DOHH2 (cell line): Measurements from ENCODE around the gene RABGAP1.
A peak's percentile ranks its signal among the peaks of the same experiment; 100 is the strongest.

Source experiments
- H3F3A ChIP-seq: fragments of 200-600 bp; sonication (generic), shearing (Covaris generic); 2 replicates; pipeline ENCODE4 v1.6.0; 2016; ENCODE audit warnings: antibody characterized with exemption, mild to moderate bottlenecking; ENCODE audit not compliant: control insufficient read depth, insufficient read depth
- H3K27ac ChIP-seq: fragments of 200-600 bp; sonication (generic); 2 replicates; pipeline ENCODE4 v1.5.1; 2014; ENCODE audit warnings: low read depth, mild to moderate bottlenecking, low read length, moderate library complexity
- H3K27me3 ChIP-seq: fragments of 200-600 bp; sonication (generic); 2 replicates; pipeline ENCODE4 v1.6.1; 2014; ENCODE audit warnings: mild to moderate bottlenecking, low read length, mixed read lengths; ENCODE audit not compliant: control insufficient read depth
- H3K36me3 ChIP-seq: fragments of 200-600 bp; sonication (generic); 2 replicates; pipeline ENCODE4 v1.6.1; 2014; ENCODE audit warnings: mild to moderate bottlenecking, low read length, moderate library complexity, mixed read lengths; ENCODE audit not compliant: control insufficient read depth
- H3K4me1 ChIP-seq: fragments of 200-600 bp; sonication (generic); 2 replicates; pipeline ENCODE4 v1.6.1; 2014; ENCODE audit warnings: mild to moderate bottlenecking, low read length, mixed read lengths; ENCODE audit not compliant: control insufficient read depth
- H3K4me2 ChIP-seq: fragments of 200-600 bp; sonication (generic); 2 replicates; pipeline ENCODE4 v1.6.0; 2014; ENCODE audit warnings: mild to moderate bottlenecking, low read length, moderate library complexity
- H3K4me3 ChIP-seq: fragments of 200-600 bp; sonication (generic); 2 replicates; pipeline ENCODE4 v1.5.1; 2014; ENCODE audit warnings: mild to moderate bottlenecking, low read length, mixed read lengths
- H3K79me2 ChIP-seq: fragments of 200-600 bp; sonication (generic); 2 replicates; pipeline ENCODE4 v1.6.1; 2014; ENCODE audit warnings: mild to moderate bottlenecking, low read length, mixed read lengths; ENCODE audit not compliant: control insufficient read depth
- H3K9me2 ChIP-seq: fragments of 200-600 bp; sonication (generic); replicated peaks from 2 replicates; pipeline ENCODE4 v1.6.1; 2014; ENCODE audit warnings: mild to moderate bottlenecking, low read length, mixed read lengths; ENCODE audit not compliant: control insufficient read depth
- H3K9me3 ChIP-seq: fragments of 200-600 bp; sonication (generic); 2 replicates; pipeline ENCODE4 v1.6.1; 2014; ENCODE audit warnings: antibody characterized with exemption, low read length, mixed read lengths; ENCODE audit not compliant: control insufficient read depth, insufficient read depth
- H4K20me1 ChIP-seq: fragments of 200-600 bp; sonication (generic); 2 replicates; pipeline ENCODE4 v1.6.0; 2014; ENCODE audit warnings: low read depth, mild to moderate bottlenecking, antibody characterized with exemption, low read length, moderate library complexity; ENCODE audit not compliant: control insufficient read depth, insufficient read depth
- EZH2phosphoT487 ChIP-seq: fragments of 200-600 bp; sonication (generic); IDR thresholded peaks from 2 replicates; pipeline ENCODE4 v1.6.1; 2017; ENCODE audit warnings: borderline replicate concordance, mild to moderate bottlenecking, antibody characterized with exemption, low read length, moderate library complexity, mixed read lengths
- TF ChIP-seq, protein P1 (sequence below): fragments of 200-600 bp; sonication (generic); IDR thresholded peaks from one replicate; pipeline ENCODE4 v1.5.1; 2014; ENCODE audit warnings: antibody characterized with exemption, mild to moderate bottlenecking, low read depth, low read length; ENCODE audit not compliant: poor library complexity, severe bottlenecking

RABGAP1 gene

DNA sequence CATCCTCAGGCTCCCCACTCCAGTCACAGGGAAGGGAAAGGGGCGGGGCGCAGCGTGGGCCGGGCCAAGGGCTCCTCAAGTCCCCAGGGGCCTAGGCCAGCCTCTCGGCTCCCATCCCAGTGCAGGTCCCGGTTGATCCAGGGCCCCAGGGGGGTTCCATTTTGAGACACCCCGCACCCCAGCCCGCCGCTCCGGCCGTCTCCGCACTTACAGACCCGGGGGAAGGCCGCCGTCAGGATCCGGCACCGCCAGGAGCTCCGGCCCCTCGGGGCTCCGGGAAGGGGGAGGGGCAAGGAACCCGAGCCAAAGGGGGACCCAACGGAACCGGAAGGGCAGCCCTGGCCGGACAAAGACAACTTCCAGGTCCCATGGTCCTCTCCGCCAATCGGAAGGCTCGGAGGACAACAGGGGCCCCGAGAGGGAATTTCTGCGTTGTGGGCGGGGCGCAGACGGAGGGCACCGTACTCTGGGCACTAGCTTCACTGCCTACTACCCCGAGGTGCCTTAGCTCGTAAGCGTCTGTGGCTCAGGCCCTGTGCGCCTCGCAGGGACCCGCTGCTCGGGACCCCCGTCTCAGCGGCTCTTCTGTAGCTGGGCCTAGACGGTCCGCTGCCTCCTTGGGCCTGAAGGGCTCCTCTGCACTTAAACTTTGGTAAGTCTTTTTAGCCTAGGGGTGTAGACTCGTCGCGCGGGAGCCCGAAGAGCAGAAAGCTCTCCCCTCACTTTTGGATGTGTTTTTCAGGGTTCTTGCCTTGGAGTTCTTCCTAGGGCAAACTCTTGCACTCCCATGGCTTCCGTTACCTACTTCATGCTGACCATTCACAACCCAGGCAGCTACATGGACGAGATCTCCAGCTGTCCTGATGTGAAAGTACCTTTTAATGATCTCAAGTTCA is 9.3 kb upstream of the RABGAP1 start, which contains the start of gene ZBTB26:
TSS of gene ZBTB26 (minus strand) at position 287 of the 896 bp plus-strand sequence. CDS start 11,578 bp downstream, outside the sequence.
- TF ChIP-seq EZH2phosphoT487 = no peak
- TF ChIP-seq, protein P1, sequence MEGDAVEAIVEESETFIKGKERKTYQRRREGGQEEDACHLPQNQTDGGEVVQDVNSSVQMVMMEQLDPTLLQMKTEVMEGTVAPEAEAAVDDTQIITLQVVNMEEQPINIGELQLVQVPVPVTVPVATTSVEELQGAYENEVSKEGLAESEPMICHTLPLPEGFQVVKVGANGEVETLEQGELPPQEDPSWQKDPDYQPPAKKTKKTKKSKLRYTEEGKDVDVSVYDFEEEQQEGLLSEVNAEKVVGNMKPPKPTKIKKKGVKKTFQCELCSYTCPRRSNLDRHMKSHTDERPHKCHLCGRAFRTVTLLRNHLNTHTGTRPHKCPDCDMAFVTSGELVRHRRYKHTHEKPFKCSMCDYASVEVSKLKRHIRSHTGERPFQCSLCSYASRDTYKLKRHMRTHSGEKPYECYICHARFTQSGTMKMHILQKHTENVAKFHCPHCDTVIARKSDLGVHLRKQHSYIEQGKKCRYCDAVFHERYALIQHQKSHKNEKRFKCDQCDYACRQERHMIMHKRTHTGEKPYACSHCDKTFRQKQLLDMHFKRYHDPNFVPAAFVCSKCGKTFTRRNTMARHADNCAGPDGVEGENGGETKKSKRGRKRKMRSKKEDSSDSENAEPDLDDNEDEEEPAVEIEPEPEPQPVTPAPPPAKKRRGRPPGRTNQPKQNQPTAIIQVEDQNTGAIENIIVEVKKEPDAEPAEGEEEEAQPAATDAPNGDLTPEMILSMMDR = no peak
- Histone ChIP-seq H3K79me2 (peaks cover 86% of the 10 kb centered on the region), H3F3A (peaks cover 7% of the 10 kb centered on the region), H3K27ac (peak within 1 kb of the TSS; percentile 47), H3K4me2 (peak within 1 kb of the TSS; percentile 68), H3K27me3 (no peaks in the 10 kb centered on the region), H3K9me3 (no peaks in the 10 kb centered on the region), H3K36me3 (peaks cover 13% of the 10 kb centered on the region), H3K4me3 (peak within 1 kb of the TSS; percentile 99), H4K20me1 (no peaks in the 10 kb centered on the region), H3K9me2 (no peaks in the 10 kb centered on the region), H3K4me1 (peaks cover 23% of the 10 kb centered on the region)

- H3K4me1 ChIP-seq = peaks cover 21% of the 10 kb centered on the region
- H3K4me3 ChIP-seq = no peak overlapping the region
- peaks cover 54% of the 10 kb centered on the region for H3K79me2 ChIP-seq
- no peak overlapping the region for H3K27ac ChIP-seq
- no peaks in the 10 kb centered on the region for H3K9me3 ChIP-seq
- H3K9me2 ChIP-seq = no peaks in the 10 kb centered on the region
- H3F3A ChIP-seq = peaks cover 8% of the 10 kb centered on the region; the same call in 1 of the 2 replicates
- peaks cover 31% of the 10 kb centered on the region for H3K36me3 ChIP-seq
- H3K4me2 ChIP-seq = no peak overlapping the region
- H3K27me3 ChIP-seq = no peaks in the 10 kb centered on the region
- TF ChIP-seq, protein P1 = no peak
- TF ChIP-seq EZH2phosphoT487 = no peak
- H4K20me1 ChIP-seq = peaks cover 2% of the 10 kb centered on the region; the same call in 1 of the 2 replicates
Observed at GRCh38 chr9:122936464-122936863, 4.4 kb upstream of the RABGAP1 start.

DNA sequence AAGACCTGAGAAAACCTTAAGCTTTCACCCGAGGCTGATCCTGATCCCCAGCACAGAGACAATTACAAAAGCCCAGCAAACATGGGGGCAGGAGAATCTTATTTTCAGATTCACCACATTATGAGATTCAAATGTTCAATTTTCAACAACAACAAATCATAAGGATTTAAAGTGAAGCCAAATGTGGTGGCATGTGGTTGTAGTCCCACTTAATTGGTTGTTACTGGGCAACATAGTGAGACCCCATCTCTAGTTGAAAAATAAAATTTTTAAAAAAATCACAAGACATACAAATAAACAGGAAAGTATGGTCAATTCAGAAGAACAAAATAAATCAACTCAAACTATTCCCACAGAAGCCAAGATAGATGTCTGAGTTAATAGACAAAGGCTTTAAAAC is 3.9 kb upstream of the RABGAP1 start:
- Histone ChIP-seq H4K20me1 (peaks cover 6% of the 10 kb centered on the region; the same call in 1 of the 2 replicates), H3K36me3 (peaks cover 32% of the 10 kb centered on the region), H3K79me2 (peaks cover 54% of the 10 kb centered on the region), H3K9me2 (no peaks in the 10 kb centered on the region), H3K4me2 (no peak overlapping the region), H3F3A (peaks cover 8% of the 10 kb centered on the region; the same call in 1 of the 2 replicates), H3K27ac (no peak overlapping the region), H3K27me3 (no peaks in the 10 kb centered on the region), H3K4me3 (no peak overlapping the region), H3K4me1 (peaks cover 25% of the 10 kb centered on the region), H3K9me3 (no peaks in the 10 kb centered on the region)
- TF ChIP-seq, protein P1 = no peak
- no peak for TF ChIP-seq EZH2phosphoT487
